Measurements from ENCODE around the gene SPCS3.

GRCh38 chr4:176319151-176319703 lies 539 bp upstream of the SPCS3 start:
- TF ChIP-seq, protein P1, sequence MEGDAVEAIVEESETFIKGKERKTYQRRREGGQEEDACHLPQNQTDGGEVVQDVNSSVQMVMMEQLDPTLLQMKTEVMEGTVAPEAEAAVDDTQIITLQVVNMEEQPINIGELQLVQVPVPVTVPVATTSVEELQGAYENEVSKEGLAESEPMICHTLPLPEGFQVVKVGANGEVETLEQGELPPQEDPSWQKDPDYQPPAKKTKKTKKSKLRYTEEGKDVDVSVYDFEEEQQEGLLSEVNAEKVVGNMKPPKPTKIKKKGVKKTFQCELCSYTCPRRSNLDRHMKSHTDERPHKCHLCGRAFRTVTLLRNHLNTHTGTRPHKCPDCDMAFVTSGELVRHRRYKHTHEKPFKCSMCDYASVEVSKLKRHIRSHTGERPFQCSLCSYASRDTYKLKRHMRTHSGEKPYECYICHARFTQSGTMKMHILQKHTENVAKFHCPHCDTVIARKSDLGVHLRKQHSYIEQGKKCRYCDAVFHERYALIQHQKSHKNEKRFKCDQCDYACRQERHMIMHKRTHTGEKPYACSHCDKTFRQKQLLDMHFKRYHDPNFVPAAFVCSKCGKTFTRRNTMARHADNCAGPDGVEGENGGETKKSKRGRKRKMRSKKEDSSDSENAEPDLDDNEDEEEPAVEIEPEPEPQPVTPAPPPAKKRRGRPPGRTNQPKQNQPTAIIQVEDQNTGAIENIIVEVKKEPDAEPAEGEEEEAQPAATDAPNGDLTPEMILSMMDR (IDR thresholded peaks at IDR 0.05), result no peak
- TF ChIP-seq POLR2A (IDR thresholded peaks at IDR 0.05), result no peak

Measured in thyroid gland (tissue), 4 donors.